Chondrocyte (in vitro differentiated cells): ENCODE data around the gene FXN. TPM values are rescaled to one million over a fixed set of nuclear protein-coding genes. Genes with fewer than 3 reads are reported as not detected.

ENCODE experiments used
- DNase-seq: peaks from one replicate; pipeline ENCODE4 v3.0.0; 2021; ENCODE audit warnings: mixed read lengths, low spot score
- H3K27ac Mint-ChIP-seq: one replicate; pipeline ENCODE4 v1.8.0; 2021; ENCODE audit warnings: mild to moderate bottlenecking, moderate library complexity, mixed read lengths; ENCODE audit not compliant: unreplicated experiment
- H3K27me3 Mint-ChIP-seq: 2 replicates; pipeline ENCODE4 v1.8.0; 2021; ENCODE audit warnings: low read depth, mixed read lengths
- H3K36me3 Mint-ChIP-seq: 2 replicates; pipeline ENCODE4 v1.8.0; 2021; ENCODE audit warnings: low read depth, mixed read lengths
- H3K4me1 Mint-ChIP-seq: 2 replicates; pipeline ENCODE4 v1.8.0; 2021; ENCODE audit warnings: low read depth, mild to moderate bottlenecking, mixed read lengths
- H3K4me3 Mint-ChIP-seq: one replicate; pipeline ENCODE4 v1.8.0; 2021; ENCODE audit warnings: mild to moderate bottlenecking, moderate library complexity, mixed read lengths; ENCODE audit not compliant: unreplicated experiment
- H3K9me3 Mint-ChIP-seq: 2 replicates; pipeline ENCODE4 v1.8.0; 2021; ENCODE audit warnings: low read depth, mixed read lengths
- CTCF ChIP-seq: fragments of 200-600 bp; sonication (generic); IDR thresholded peaks from 2 replicates; pipeline ENCODE4 v1.5.0; 2021; ENCODE audit warnings: antibody characterized with exemption, mild to moderate bottlenecking, moderate library complexity
- total RNA-seq: library from RNA; stranded (reverse); gene quantifications from 3 replicates; pipeline ENCODE4 v1.2.1, GENCODE V29; 2021

FXN gene
- total RNA-seq, 1 donor from 2014 or later: 9.9 TPM

GRCh38 chr9:69054989-69055388, 19.4 kb downstream of the FXN start:
- DNase-seq: no peak
- TF ChIP-seq CTCF: no peak
- H3K36me3 Mint-ChIP-seq: peaks cover 5% of the 10 kb centered on the region
- no peak overlapping the region for H3K4me3 Mint-ChIP-seq
- no peak overlapping the region for H3K27ac Mint-ChIP-seq
- H3K9me3 Mint-ChIP-seq: no peaks in the 10 kb centered on the region
- H3K4me1 Mint-ChIP-seq: peaks cover 11% of the 10 kb centered on the region
- H3K27me3 Mint-ChIP-seq: no peaks in the 10 kb centered on the region

- DNase-seq: no peak
- no peaks in the 10 kb centered on the region for H3K9me3 Mint-ChIP-seq
- H3K4me3 Mint-ChIP-seq: no peak overlapping the region
- peaks cover 11% of the 10 kb centered on the region for H3K4me1 Mint-ChIP-seq
- no peaks in the 10 kb centered on the region for H3K27me3 Mint-ChIP-seq
- peaks cover 9% of the 10 kb centered on the region for H3K36me3 Mint-ChIP-seq
- no peak overlapping the region for H3K27ac Mint-ChIP-seq
- no peak for TF ChIP-seq CTCF
These were observed 20.8 kb downstream of the FXN start for GRCh38 chr9:69056191-69056815.

- Mint-ChIP-seq H3K36me3 (peaks cover 9% of the 10 kb centered on the region), H3K27ac (no peak overlapping the region), H3K4me3 (no peak overlapping the region), H3K4me1 (peaks cover 14% of the 10 kb centered on the region), H3K9me3 (no peaks in the 10 kb centered on the region), H3K27me3 (no peaks in the 10 kb centered on the region)
- no peak for DNase-seq
- TF ChIP-seq CTCF: no peak
These were observed 22.5 kb downstream of the FXN start for GRCh38 chr9:69058101-69058500.

GRCh38 chr9:69060766-69061165, 25.2 kb downstream of the FXN start:
- no peaks in the 10 kb centered on the region for H3K27me3 Mint-ChIP-seq
- peaks cover 9% of the 10 kb centered on the region for H3K36me3 Mint-ChIP-seq
- H3K4me3 Mint-ChIP-seq: no peak overlapping the region
- no peak overlapping the region for H3K27ac Mint-ChIP-seq
- no peaks in the 10 kb centered on the region for H3K9me3 Mint-ChIP-seq
- peaks cover 8% of the 10 kb centered on the region for H3K4me1 Mint-ChIP-seq
- no peak for TF ChIP-seq CTCF
- no peak for DNase-seq

GRCh38 chr9:69062195-69062594, 26.6 kb downstream of the FXN start:
- no peak for TF ChIP-seq CTCF
- Mint-ChIP-seq H3K27me3 (no peaks in the 10 kb centered on the region), H3K4me3 (no peak overlapping the region), H3K4me1 (peaks cover 8% of the 10 kb centered on the region), H3K36me3 (peaks cover 9% of the 10 kb centered on the region), H3K9me3 (no peaks in the 10 kb centered on the region), H3K27ac (no peak overlapping the region)
- no peak for DNase-seq
